Eye (tissue), 1 donor: ENCODE data around the gene FDX1.

Experiments used
- DNase-seq: peaks from one replicate; pipeline ENCODE4 v3.0.0-alpha.2; 2015

FDX1 gene

GRCh38 chr11:110431674-110432073 is 1.9 kb downstream of the FDX1 start:
- no peak for DNase-seq

- peak; percentile 24 for DNase-seq
Measured at GRCh38 chr11:110432713-110433392, 3.1 kb downstream of the FDX1 start.

- DNase-seq: peak; percentile 59
Measured at GRCh38 chr11:110433393-110434333, 3.9 kb downstream of the FDX1 start.

- DNase-seq: no peak
Measured at GRCh38 chr11:110434952-110435779, 5.4 kb downstream of the FDX1 start.

GRCh38 chr11:110435780-110436717 is 6.3 kb downstream of the FDX1 start:
- peak; percentile 53 for DNase-seq

GRCh38 chr11:110438017-110438416 is 8.3 kb downstream of the FDX1 start:
- DNase-seq: no peak

GRCh38 chr11:110445437-110445836 is 15.7 kb downstream of the FDX1 start:
- DNase-seq: no peak

GRCh38 chr11:110446061-110446460 is 16.3 kb downstream of the FDX1 start:
- DNase-seq: no peak

GRCh38 chr11:110446594-110446993 is 16.8 kb downstream of the FDX1 start:
- no peak for DNase-seq

GRCh38 chr11:110447343-110447742 is 17.6 kb downstream of the FDX1 start:
- DNase-seq: no peak

GRCh38 chr11:110447897-110448745 is 18.4 kb downstream of the FDX1 start:
- DNase-seq: no peak

GRCh38 chr11:110450246-110450645 is 20.5 kb downstream of the FDX1 start:
- no peak for DNase-seq

- DNase-seq: no peak
Measured at GRCh38 chr11:110452720-110453119, 23.0 kb downstream of the FDX1 start.

GRCh38 chr11:110453684-110454354 is 24.1 kb downstream of the FDX1 start:
- no peak for DNase-seq

- no peak for DNase-seq
Measured at GRCh38 chr11:110454609-110455008, 24.9 kb downstream of the FDX1 start.

GRCh38 chr11:110455718-110456117 is 26.0 kb downstream of the FDX1 start:
- no peak for DNase-seq

GRCh38 chr11:110463153-110463552 is 33.4 kb downstream of the FDX1 start:
- DNase-seq: peak; percentile 75

GRCh38 chr11:110465231-110465630 is 35.5 kb downstream of the FDX1 start:
- no peak for DNase-seq

GRCh38 chr11:110467556-110467955 is 37.8 kb downstream of the FDX1 start:
- DNase-seq: no peak

- no peak for DNase-seq
Measured at GRCh38 chr11:110468121-110468520, 38.4 kb downstream of the FDX1 start.
